GM21515 (cell line): ENCODE measurements around the gene FAM3B.

Experiments
- ATAC-seq: cut with Tn5 transposase; IDR thresholded peaks from one replicate; pipeline ENCODE4 v1.9.1; 2021; ENCODE audit not compliant: unreplicated experiment

Gene FAM3B

DNA sequence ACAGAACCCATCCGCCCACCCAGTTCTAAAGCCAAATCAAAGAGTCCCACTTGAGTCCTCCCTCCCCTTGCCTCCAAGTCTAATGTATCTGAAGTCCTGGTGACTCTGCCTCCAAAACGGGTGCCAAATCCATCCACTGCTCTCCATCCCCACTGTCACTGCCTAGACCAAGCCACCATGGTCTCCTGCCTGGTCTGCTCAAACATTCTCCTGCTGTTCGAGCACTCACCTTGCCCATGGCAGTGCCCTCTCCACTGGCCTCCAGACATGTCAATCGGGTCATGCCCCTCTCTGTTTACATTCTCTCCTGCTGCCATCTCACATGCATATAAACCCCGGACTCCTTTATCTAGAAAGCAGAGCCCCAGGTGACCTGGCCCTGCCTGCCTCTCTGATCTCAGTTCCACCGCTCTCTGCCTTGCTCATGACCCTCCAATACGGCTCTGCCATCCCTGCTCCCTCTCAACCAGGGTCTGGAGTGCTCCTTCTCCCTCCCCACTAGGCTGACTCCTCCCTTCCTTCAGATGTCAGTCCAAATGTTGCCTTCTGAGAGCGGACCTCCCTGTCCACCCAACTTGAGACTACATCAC, 77.4 kb downstream of the FAM3B start:
- no peak for ATAC-seq

DNA sequence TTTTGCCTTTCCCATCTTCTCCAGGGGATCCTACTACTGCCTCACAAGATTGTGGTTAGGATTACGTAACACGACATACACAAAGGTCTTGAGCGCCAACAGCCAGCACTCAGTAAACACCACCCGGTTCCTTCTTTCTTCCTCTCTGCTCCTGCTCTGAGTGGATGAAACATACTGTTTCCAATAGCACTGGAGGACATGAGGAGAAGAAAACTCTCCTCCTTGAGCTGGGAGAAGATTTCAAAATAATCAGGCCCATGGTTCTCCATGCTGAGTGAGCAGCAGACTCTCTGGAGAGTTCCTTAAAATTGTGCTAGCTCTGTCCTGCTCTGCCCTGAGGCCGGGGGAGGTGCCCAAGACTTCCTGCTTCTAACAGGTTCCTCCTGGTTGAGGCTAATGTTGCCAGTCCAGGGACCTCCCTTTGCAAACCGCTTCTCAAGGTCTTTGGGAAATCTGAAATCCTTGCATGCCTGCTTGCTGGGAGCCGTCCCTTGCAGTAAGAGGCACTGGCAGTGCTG, 80.0 kb downstream of the FAM3B start:
- no peak for ATAC-seq

DNA sequence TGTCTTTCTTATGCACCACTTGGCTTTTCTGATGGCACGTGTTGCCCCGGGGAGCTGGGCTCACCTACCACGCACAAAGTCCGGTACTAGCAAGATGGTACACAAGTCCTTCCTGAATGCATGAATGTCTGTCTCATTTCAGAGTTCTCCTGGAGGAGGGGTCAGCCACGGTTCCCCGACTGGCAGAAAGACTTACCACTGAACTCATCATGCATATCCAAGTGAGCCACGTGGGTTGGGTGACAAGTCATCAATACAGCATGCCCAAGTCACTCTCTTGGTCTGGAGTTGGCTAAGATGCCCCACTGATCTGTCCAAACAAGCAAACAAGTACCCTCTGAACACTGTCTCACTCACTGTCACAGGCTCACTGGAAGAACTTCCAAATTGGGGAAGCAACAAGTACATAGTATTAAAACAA, 80.9 kb downstream of the FAM3B start:
- ATAC-seq = no peak

DNA sequence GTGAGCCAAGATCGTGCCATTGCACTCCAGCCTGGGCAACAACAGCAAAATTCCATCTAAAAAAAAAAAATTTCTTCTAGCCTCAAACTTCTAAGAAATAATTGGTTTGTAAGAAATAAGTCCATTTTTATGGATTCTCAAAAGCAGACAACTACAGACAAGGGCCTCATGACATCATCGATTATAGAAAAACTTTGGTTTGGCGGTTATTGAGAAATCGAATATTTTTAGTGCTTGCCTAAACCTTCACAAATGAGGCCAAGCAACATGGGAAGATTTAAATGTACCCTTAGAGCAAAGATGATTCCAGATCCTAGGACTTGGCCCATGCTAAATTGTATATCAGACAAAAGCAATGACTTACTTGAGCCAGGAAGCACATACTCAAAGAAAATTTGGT, 81.7 kb downstream of the FAM3B start:
- no peak for ATAC-seq

DNA sequence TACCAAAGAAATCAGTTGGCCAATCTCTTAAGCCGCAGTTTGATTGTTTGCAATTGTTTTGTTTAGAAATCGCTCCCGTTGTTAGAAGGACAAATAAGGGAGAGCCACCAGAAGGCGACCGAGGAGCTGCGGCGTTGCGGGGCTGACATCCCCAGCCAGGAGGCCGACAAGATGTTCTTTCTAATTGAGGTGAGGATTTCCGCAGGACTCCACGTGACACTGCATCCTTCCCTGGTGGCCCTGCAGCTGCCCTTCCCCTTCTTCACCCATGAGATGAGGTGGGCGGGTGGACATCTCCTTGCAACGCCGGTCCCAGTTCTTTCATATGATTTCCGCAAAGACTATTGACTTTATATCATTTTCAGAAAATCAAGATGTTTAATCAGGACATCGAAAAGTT, 82.2 kb downstream of the FAM3B start:
- ATAC-seq = no peak

DNA sequence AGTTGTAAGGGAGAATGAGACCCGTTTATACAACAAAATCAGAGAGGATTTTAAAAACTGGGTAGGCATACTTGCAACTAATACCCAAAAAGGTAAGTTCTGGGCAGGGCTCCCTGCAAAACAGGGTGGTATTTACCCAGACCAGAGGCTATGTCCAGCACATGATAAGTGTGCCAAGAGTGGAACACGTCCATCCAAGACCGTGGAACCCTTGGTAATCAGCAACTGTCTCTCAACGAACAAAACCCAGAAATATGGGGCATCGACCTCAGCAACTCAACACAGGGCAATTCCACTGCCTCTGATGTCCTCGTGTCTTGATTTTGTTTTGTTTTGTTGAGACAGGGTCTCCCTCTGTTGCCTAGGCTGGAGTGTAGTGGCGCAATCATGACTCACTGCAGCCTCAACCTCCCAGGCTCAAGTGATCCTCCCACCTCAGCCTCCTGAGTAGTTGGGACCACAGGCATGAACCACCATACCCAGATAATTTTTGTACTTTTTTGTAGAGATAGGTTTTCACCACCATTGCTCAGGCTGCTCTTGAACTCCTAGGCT, 82.7 kb downstream of the FAM3B start:
- no peak for ATAC-seq

DNA sequence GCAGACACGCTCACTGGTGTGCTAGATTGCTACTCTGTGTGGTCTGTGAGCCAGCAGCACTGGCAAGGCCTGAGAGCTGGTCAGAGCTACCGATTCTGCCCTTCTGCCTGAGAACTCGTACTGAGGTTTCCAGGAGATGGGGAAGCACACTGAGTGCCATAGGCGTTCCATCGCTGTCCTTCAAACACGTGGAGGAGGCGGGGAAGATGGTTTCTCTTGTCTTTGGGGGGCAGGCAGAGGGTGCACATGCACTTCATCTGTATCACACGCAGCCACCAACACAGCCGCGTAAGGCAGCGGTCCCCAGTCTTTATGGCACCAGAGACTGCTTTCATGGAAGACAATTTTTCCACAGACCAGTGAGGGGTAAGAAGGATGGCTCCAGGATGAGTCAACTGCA, 85.6 kb downstream of the FAM3B start:
- ATAC-seq = no peak

DNA sequence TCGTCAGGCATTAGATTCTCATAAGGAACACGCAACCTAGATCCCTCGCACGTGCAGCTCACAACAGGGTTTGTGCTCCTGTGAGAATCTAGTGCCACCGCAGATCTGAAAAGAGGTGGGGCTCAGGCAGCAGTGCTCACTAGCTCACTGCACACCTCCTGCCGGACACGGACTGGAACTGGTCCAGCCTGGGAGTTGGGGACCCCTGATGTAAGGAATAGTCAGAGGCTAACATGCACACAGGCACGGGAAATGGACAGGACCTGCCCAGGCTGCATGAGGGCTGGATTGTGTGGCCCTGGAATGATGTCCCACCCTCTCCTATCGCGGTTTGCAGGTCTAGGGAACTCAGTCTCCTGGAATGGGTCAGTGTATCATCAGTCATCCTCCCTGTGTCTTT, 86.2 kb downstream of the FAM3B start:
- no peak for ATAC-seq

DNA sequence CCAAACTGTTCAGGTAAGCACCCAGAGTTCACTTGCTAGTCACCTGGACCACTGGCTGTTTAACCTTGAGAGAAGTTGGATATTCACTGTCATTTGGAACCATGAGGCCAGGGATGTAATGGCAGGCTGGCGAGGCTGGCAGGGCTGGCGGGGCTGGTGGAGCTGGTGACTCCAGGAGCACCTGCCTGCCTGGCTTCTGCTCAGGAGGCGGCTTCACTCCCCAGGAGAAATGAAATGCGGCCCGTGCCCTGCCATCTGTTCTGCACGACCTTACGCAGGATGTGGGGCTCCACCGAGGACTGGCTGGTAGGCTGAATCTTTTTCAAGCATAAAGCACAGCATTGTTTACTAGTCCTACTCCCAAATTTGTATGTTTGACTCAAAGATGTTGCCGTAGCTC, 86.7 kb downstream of the FAM3B start:
- ATAC-seq = no peak

DNA sequence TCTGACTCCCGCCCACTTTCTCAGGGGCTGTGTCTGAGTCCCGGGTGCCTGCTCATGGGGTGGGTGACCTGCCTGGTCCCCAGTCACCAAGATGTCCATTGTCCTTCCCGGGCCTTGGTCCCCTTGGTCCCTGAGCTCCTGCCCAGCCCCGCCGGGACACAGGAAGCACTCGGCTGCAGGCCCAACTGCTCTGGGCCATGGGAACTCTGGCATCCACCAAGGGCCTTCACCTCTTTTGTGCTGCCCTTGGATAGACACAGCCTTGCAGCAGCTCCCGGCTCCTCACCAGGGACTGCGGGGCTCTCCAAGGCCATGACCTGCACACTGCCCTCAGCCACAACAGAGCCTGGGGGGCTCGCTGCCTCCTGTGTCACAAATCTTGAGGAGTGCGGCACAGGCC, 87.4 kb downstream of the FAM3B start:
- ATAC-seq = no peak

DNA sequence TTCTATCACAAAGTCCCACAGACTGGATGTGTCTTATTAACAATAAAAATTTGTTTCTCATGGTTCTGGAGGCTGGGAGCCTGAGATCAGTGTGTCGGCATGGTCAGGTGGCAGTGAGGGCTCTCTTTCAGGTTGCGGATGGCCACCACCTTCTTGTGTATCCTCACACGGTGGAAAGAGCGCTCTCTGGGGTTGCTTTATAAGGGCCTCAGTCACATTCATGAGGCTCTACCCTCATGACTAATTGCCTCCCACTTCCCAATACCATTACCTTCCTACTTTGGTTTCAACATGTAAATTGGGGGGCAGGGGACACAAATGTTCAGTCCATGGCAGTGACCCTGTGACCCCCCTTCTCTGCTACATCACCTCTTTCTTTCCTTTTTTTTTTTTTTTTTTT, 88.7 kb downstream of the FAM3B start:
- ATAC-seq = no peak

DNA sequence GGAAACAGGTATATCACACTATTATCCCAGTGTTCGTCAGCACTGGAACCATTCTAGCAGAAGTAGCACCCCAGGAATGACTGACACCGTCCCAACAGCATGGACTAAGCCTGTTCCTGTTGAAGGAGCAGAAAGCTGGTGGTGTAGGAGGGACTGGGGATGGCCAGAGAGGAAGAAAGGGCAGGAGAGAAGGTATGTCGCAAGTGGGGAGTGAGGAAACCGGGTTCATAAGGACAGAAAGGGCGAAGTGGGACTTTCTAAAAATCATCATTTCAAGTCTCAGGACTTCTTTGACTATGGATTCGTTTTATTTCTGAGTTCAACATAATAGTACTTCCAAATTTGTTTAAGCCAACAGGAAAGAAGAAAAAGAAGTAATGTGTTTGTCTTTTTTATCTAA, 89.7 kb downstream of the FAM3B start:
- ATAC-seq = no peak
